Stimulated activated CD4-positive, alpha-beta T cell treated with anti-CD3 and anti-CD28 coated beads, Interleukin-15, amount 100 ng/mL, for 1 hour (primary cell): ENCODE measurements around the gene SFN.
"Not testable (repeated sequence)": the region's sequence is repeated elsewhere in the genome, so short reads cannot be mapped to it uniquely, and the experiment has no call there.

Source experiments
- DNase-seq, 2 donors: peaks; one replicate each; pipeline ENCODE4 v3.0.0-alpha.2; 2020; ENCODE audit warnings: low read depth in 1 of 2, low spot score in 1 of 2

SFN gene

DNA sequence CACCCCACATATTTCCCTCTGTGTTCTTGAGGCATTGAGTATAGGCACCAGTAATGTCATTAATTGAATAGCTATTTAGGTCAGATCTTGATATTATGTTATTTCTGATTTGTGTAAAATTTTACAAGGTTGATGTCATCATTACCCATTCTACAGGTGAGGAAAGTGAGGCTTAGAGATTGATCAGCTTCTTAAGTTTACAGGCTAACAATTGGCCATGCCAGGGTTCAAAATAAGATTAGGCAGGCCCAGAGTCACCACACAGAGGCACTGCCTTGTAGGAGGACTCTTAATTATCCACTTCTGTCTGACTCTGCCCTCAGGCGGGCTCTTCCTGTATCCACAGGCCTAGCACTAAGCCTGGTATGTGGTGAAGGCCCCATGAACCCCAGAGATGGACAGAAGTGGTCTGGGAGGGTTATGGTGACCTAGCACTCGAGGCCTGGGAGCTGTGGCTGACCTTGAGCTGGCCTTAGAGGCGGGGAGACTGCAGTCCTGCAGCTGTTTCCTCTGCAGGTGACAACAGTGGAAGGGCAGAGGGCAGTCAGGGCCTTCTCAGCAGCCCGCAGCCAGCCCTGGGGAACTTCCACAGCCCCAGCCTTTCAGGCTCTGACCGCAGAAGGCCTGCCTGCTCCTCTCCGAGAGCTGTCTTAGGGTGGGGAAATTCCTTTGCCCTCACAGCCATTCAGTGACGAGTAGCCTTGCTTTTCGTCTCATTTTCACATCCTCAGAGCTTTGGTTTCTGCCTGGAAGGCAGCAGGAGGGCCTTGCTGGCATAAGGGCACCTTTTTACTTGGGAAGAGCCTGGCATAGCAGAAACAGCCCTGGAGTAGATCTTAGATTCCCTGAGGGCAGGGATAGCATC is 24.2 kb upstream of the SFN start:
- no peak for DNase-seq

- DNase-seq: no peak
These were observed 23.6 kb upstream of the SFN start for GRCh38 chr1:26839339-26839722.

DNA sequence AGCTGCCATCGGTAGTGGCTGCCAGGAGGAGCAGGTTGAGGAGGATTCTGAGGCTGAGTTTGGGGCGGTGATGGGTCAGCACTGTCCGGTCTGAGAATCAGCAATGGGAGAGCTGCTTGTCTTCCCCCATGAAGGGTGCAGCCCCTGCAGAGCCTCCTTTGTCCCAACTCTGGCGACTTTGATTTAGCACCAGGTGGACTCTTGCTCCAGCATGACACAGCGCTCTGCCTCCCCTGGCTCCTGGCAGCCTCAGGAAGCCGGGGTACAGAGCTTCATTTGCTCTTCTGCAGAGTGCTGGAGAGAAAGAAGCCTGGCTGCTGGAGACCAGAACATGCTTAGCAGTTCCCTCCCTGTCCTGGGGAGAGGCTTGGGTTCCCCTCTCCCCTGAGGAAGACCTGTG is 23.2 kb upstream of the SFN start:
- no peak for DNase-seq

DNA sequence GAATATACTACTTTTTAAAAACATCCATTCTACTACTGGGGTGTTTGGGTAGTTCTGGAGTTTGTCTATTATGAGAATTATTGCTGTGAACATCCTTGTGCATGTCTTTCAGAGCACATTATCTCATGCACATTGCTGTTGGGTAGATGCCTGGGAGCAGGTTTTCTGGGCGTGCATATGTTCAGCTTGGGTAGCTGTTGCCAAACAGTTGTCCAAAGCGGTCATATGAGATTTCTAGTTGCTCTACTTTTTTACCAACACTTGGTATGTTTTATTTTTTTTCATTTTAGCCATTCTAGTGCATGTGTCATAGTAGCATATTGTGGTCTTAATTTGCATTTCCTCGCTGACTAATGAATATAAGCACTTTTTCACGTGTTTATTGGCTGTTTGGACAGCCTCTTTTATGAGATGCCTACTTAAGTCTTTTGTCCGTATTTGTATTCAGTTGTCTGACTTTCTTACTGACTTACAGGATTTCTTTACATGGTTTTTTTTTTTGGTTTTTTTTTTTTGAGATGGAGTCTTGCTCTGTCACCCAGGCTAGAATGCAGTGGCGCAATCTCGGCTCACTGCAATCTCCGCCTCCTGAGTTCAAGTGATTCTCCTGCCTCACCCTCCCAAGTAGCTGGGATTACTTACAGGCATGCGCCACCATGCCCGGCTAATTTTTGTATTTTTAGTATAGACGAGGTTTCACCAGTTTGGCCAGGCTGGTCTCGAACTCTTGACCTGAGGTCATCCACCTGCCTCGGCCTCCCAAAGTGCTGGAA is 18.3 kb upstream of the SFN start:
- DNase-seq: no peak

DNA sequence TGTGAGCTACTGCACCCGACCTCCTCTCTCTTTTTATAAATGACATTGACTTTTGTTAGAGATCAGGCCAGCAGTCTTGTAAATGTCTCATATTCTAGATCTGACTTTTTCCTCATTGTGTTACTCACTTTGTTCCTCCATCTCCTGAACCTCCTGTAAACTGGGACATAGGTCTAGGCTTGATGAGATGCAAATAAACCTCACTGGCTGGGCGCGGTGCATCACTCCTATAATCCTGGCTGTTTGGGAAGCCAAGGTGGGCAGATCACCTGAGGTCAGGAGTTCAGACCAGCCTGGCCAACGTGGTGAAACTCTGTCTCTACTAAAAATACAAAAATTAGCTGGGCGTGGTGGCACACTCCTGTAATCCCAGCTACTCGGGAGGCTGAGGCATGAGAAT is 15.1 kb upstream of the SFN start:
- not testable (repeated sequence) for DNase-seq

DNA sequence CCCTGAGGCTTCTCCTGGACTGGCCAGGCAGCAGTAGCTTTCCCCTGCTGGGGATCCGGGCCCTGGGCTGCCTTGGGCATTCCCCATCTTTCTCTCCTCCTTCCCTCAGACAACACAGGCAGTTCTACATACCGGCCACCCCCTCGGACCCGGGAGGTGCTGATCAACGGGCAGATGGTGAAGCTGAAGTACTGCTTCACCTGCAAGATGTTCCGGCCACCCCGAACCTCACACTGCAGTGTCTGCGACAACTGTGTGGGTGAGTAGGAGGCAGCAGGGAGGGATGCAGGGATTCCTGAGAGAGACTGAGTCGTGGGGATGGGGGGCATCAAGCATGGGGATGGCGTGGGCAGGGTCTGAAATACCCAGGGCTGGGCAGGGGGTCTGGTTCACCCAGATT is 14.4 kb upstream of the SFN start:
- DNase-seq: no peak

GRCh38 chr1:26848941-26849774 is 13.8 kb upstream of the SFN start:
- no peak for DNase-seq

GRCh38 chr1:26851106-26851684 is 11.8 kb upstream of the SFN start:
- no peak for DNase-seq

GRCh38 chr1:26852701-26853100 is 10.2 kb upstream of the SFN start:
- no peak for DNase-seq

DNA sequence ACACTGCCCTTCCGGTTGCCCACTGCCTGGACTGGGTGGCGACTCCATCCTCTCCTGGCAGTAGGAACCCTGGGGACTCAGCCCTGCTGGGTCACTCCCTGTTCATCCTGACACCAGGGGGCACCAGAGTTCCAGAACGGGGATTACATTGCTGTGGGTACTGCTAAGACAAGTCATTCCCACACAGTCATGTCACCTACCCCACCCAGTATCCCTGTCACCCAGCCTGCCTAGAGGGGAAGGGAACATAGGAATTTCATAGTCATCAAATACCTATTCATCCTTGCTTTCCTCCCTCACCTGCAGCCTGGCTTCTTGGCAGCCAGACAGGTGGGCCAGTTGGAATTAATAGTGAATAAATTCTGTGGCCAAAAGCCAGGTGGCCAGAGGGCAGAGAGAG is 9.8 kb upstream of the SFN start:
- peak; percentile 64 for DNase-seq

DNA sequence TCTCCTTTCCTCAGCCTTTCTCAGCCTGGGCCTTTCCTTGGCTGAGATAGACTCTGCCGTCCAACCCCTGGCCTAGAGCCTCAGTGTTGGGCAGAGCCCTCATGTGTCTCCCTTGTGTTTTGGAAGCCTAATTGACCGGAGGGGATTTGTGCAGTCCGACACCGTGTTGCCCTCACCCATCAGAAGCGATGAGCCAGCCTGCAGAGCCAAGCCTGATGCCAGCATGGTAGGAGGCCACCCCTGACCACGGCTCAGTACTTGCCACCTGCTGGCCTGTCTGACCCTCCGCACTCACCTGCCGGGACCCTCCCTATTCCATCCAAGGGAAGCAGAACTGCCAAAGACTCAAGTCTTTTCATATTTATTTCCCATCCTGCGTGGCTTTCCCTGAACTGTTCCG is 9.3 kb upstream of the SFN start:
- no peak for DNase-seq

DNA sequence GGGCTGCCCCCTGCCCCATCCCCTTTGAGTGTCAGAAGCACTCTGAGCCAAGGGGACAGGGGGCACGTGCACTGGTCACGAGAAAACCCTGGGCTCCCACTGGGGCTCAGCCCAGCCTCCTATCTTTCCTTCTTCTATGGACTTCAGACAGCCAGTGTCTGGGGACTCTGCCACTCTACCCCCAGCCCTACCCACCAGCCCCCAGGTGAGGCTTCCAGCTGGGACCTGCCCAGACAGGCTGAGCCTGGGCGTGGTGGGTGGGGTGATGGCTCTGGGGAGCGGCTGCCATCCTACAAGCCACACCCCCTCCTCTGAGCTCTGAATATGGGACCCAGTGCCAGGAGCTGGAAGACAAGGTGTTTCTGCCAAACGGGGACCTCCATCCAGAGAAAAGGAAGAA is 8.0 kb upstream of the SFN start:
- no peak for DNase-seq

GRCh38 chr1:26855636-26856035 is 7.3 kb upstream of the SFN start:
- DNase-seq: no peak

- DNase-seq: no peak
These were observed 6.8 kb upstream of the SFN start for GRCh38 chr1:26856181-26856580.

- DNase-seq: no peak
These were observed 6.1 kb upstream of the SFN start for GRCh38 chr1:26856604-26857469.

DNA sequence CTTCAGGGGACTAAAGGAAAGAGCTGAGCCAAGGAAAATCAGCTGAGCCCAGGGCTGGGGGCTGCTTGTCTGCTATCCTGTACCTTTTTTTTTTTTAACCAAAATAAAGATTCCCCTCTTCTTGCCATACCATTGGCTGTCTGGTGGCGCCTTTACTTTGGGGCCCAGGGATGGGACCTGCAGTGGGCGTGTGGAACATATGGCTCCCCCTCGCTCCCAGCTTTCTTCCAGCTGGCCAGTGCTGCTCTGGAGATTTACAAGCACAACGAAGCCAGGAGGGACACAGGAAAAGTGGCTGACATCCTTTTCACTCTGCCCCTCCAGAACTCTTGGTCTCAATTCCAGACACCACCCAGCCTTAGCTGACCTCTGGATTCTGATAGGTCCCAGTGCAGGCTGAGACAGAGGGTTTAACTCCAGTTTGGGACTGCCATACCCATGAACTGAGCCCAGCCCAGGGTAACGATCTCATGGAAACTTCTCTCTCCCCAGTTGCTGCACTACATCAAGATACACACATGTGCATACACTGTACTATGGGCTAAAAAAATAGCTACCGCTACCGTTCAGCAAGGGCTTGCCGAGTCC is 5.4 kb upstream of the SFN start:
- DNase-seq: no peak

GRCh38 chr1:26858160-26858559 is 4.8 kb upstream of the SFN start:
- DNase-seq: no peak

DNA sequence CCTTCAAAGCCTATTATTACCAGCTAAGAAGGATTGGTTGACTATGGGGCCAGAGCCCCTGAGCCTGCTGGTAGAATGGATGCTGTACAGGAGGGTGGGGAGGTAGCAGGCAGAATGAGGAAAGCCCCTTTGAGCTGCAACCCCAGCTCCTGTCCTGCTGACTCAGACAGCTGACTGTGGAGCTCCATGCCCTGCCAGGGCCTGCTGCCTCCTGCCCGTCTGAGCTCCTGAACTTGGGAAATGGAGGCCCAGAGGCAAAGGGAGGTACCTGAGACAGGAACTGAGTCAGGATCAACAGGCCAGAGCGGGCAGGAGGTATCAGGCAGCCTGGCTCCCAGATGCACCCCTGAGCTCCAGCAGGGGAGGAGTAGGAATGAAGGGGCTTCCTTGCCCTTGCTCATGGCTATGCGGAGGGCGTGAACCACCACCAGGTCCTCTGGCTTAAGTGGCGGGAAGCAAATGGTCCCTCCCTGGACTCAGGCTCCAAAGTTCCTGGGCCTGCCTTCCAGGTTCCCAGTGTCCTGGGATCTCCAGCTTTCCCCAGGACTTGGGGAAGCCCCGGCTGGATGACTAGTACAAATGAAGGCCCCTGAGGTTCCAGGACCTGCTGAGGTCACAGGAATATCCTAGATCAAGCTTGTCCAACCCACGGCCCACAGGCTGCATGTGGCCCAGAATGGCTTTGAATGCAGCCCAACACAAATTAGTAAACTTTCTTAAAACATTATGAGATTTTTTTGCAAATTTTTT is 3.9 kb upstream of the SFN start:
- DNase-seq: no peak

- DNase-seq: no peak
These were observed 1.7 kb upstream of the SFN start for GRCh38 chr1:26861286-26861701.
